ENCODE measurements around the gene ZNF408.

GRCh38 chr11:46745328-46745727 lies 44.5 kb downstream of the ZNF408 start:
- TF ChIP-seq, protein P1, sequence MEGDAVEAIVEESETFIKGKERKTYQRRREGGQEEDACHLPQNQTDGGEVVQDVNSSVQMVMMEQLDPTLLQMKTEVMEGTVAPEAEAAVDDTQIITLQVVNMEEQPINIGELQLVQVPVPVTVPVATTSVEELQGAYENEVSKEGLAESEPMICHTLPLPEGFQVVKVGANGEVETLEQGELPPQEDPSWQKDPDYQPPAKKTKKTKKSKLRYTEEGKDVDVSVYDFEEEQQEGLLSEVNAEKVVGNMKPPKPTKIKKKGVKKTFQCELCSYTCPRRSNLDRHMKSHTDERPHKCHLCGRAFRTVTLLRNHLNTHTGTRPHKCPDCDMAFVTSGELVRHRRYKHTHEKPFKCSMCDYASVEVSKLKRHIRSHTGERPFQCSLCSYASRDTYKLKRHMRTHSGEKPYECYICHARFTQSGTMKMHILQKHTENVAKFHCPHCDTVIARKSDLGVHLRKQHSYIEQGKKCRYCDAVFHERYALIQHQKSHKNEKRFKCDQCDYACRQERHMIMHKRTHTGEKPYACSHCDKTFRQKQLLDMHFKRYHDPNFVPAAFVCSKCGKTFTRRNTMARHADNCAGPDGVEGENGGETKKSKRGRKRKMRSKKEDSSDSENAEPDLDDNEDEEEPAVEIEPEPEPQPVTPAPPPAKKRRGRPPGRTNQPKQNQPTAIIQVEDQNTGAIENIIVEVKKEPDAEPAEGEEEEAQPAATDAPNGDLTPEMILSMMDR (IDR thresholded peaks at IDR 0.05) = no peak
- TF ChIP-seq POLR2AphosphoS5 (IDR thresholded peaks at IDR 0.05; ENCODE audit: low read depth, low read length) (no peak), SIN3A (IDR thresholded peaks at IDR 0.05; ENCODE audit: borderline replicate concordance, insufficient read depth, low read depth, low read length) (no peak), TCF7L2 (IDR thresholded peaks at IDR 0.05; ENCODE audit: low read depth, low read length) (no peak)
- TF ChIP-seq, protein P2, sequence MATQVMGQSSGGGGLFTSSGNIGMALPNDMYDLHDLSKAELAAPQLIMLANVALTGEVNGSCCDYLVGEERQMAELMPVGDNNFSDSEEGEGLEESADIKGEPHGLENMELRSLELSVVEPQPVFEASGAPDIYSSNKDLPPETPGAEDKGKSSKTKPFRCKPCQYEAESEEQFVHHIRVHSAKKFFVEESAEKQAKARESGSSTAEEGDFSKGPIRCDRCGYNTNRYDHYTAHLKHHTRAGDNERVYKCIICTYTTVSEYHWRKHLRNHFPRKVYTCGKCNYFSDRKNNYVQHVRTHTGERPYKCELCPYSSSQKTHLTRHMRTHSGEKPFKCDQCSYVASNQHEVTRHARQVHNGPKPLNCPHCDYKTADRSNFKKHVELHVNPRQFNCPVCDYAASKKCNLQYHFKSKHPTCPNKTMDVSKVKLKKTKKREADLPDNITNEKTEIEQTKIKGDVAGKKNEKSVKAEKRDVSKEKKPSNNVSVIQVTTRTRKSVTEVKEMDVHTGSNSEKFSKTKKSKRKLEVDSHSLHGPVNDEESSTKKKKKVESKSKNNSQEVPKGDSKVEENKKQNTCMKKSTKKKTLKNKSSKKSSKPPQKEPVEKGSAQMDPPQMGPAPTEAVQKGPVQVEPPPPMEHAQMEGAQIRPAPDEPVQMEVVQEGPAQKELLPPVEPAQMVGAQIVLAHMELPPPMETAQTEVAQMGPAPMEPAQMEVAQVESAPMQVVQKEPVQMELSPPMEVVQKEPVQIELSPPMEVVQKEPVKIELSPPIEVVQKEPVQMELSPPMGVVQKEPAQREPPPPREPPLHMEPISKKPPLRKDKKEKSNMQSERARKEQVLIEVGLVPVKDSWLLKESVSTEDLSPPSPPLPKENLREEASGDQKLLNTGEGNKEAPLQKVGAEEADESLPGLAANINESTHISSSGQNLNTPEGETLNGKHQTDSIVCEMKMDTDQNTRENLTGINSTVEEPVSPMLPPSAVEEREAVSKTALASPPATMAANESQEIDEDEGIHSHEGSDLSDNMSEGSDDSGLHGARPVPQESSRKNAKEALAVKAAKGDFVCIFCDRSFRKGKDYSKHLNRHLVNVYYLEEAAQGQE (IDR thresholded peaks at IDR 0.05; ENCODE audit: insufficient read depth in 1 of 2, low read depth in 2 of 2, low read length in 1 of 2) = no peak

Data from Panc1 (cell line).